Neural progenitor cell (in vitro differentiated cells): ENCODE data around the gene SCN1B.

Experiments used
- EZH2 ChIP-seq: fragments of 200-600 bp; sonication (generic); IDR thresholded peaks from 2 replicates; pipeline ENCODE4 v1.6.1; 2017; ENCODE audit warnings: antibody characterized with exemption, mild to moderate bottlenecking, moderate library complexity
- EZH2phosphoT487 ChIP-seq: fragments of 200-600 bp; sonication (generic); IDR thresholded peaks from 2 replicates; pipeline ENCODE4 v1.6.1; 2017; ENCODE audit warnings: antibody characterized with exemption
- TF ChIP-seq, protein P1 (sequence below): fragments of 200-600 bp; sonication (generic); IDR thresholded peaks from 2 replicates; pipeline ENCODE4 v1.5.1; 2017; ENCODE audit warnings: antibody characterized with exemption, mild to moderate bottlenecking

GRCh38 chr19:35056513-35057063, 26.3 kb downstream of the SCN1B start:
- no peak for TF ChIP-seq EZH2
- TF ChIP-seq, protein P1, sequence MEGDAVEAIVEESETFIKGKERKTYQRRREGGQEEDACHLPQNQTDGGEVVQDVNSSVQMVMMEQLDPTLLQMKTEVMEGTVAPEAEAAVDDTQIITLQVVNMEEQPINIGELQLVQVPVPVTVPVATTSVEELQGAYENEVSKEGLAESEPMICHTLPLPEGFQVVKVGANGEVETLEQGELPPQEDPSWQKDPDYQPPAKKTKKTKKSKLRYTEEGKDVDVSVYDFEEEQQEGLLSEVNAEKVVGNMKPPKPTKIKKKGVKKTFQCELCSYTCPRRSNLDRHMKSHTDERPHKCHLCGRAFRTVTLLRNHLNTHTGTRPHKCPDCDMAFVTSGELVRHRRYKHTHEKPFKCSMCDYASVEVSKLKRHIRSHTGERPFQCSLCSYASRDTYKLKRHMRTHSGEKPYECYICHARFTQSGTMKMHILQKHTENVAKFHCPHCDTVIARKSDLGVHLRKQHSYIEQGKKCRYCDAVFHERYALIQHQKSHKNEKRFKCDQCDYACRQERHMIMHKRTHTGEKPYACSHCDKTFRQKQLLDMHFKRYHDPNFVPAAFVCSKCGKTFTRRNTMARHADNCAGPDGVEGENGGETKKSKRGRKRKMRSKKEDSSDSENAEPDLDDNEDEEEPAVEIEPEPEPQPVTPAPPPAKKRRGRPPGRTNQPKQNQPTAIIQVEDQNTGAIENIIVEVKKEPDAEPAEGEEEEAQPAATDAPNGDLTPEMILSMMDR = no peak
- no peak for TF ChIP-seq EZH2phosphoT487
